ENCODE results near the gene ZNF436. TPM values are rescaled to one million over a fixed set of nuclear protein-coding genes. Genes with fewer than 3 reads are reported as not detected.

The ZNF436 gene
- total RNA-seq, 4 donors from 2014 or later = 12.5 to 125 (median 12.9) TPM

DNA sequence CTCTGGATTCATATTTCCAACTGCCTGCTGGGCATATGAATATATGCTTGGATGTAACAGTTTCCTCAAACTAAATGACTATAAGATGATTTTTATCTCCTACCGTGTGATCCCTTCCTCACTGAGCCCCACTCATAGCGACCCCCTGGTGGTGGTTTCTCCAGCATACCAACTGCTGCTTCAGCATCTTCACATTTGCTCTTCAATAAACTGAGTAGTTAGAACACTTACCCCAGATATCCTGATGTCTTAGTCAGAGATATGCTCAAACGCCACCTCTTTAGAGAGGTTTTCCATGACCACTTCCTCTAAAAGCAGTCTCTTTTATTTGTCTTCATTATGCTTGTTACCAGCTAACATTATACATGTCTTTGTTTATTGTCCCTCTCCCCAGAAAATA, 15.4 kb downstream of the ZNF436 start:
- intact Hi-C loops (cut with DNase I; ENCODE audit: low total_unique reads) (no loop called here), in situ Hi-C loops (cut with MboI; ENCODE audit: low pct_ligation_motif_present in 1 of 4, low pct_unique_long_range_greater_than_20kb in 1 of 4, low sequenced_read_pairs in 3 of 4) (no loop called here)
- Histone ChIP-seq H3K36me3 (no peaks in the 10 kb centered on the region), H3K4me3 (no peak overlapping the region), H3K9me3 (no peaks in the 10 kb centered on the region), H3K27me3 (no peaks in the 10 kb centered on the region), H3K27ac (no peak overlapping the region), H3K4me1 (no peaks in the 10 kb centered on the region)
- 57% methylated on average over 3 of the region's 3 CpGs; no CpG with 5 or more reads in 1 of the 2 donors for WGBS, 2 donors (ENCODE audit: low coverage in 1 of 2)
- no peak for DNase-seq
- no peak for TF ChIP-seq EP300 (IDR thresholded peaks at IDR 0.05; ENCODE audit: low read depth)
- TF ChIP-seq POLR2AphosphoS5 (IDR thresholded peaks at IDR 0.05) = no peak
- TF ChIP-seq, protein P1, sequence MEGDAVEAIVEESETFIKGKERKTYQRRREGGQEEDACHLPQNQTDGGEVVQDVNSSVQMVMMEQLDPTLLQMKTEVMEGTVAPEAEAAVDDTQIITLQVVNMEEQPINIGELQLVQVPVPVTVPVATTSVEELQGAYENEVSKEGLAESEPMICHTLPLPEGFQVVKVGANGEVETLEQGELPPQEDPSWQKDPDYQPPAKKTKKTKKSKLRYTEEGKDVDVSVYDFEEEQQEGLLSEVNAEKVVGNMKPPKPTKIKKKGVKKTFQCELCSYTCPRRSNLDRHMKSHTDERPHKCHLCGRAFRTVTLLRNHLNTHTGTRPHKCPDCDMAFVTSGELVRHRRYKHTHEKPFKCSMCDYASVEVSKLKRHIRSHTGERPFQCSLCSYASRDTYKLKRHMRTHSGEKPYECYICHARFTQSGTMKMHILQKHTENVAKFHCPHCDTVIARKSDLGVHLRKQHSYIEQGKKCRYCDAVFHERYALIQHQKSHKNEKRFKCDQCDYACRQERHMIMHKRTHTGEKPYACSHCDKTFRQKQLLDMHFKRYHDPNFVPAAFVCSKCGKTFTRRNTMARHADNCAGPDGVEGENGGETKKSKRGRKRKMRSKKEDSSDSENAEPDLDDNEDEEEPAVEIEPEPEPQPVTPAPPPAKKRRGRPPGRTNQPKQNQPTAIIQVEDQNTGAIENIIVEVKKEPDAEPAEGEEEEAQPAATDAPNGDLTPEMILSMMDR (IDR thresholded peaks at IDR 0.05) = no peak
- no peak for TF ChIP-seq POLR2A (IDR thresholded peaks at IDR 0.05)

DNA sequence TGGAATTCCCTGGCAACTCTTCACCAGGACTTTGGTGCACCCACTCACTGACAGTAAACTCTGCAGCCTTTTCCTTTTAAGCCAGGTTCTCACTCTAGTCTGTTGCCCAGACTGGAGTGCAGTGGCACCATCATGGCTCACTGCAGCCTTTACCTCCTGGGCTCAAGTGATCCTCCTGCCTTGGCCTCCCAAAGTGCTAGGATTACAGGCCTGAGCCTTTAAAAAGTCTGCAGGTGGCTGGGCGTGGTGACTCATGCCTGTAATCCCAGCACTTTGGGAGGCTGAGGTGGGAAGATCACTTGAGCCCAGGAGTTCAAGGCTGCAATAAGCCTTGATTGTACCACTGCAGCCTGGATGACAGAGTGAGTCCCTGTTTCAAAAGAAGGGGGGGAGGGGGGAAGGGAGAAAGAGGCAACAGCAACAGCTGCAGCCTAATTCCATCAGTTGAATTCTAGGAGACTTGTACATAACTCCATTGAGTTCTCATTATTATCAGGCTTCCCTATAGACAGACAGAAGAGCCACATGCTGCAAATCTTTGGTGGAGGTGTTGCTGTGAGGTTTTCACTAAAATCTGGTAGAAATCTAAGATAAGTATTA, 17.4 kb downstream of the ZNF436 start:
- in situ Hi-C loops (cut with MboI; ENCODE audit: low pct_ligation_motif_present in 1 of 4, low pct_unique_long_range_greater_than_20kb in 1 of 4, low sequenced_read_pairs in 3 of 4) (no loop called here), intact Hi-C loops (cut with DNase I; ENCODE audit: low total_unique reads) (no loop called here)
- no peaks in the 10 kb centered on the region for H3K27me3 ChIP-seq
- no peaks in the 10 kb centered on the region for H3K36me3 ChIP-seq
- no peaks in the 10 kb centered on the region for H3K9me3 ChIP-seq
- TF ChIP-seq, protein P1 (IDR thresholded peaks at IDR 0.05) = no peak
- no peak for TF ChIP-seq EP300 (IDR thresholded peaks at IDR 0.05; ENCODE audit: low read depth)
- no peak overlapping the region for H3K4me3 ChIP-seq
- 75% methylated on average over 1 of the region's 1 CpG; no CpG with 5 or more reads in 1 of the 2 donors for WGBS, 2 donors (ENCODE audit: low coverage in 1 of 2)
- H3K4me1 ChIP-seq = no peaks in the 10 kb centered on the region
- DNase-seq = no peak
- no peak overlapping the region for H3K27ac ChIP-seq

DNA sequence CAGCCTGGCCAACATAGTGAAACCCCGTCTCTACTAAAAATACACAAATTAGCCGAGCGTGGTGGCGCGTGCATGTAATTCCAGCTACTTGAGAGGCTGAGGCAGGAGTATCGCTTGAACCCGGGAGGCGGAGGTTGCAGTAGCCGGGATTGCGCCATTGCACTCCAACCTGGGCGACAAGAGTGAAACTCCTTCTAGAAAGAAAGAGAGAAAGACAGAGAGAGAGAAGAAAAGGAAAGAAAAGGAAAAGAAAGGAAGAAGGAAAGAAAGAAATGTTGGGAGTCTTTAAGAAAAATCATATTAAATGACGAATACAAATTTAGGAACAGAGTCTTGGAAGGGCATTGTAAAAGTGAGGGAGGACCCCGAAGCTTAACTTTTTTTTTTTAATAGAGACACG, 23.7 kb downstream of the ZNF436 start:
- intact Hi-C loops (cut with DNase I; ENCODE audit: low total_unique reads) = no loop called here
- Histone ChIP-seq H3K27ac (peak overlapping the region in 1 of 4 donors; percentile 95), H3K4me1 (peaks cover 21 to 30% (median 24%) of the 10 kb centered on the region in 4 donors), H3K36me3 (no peaks in the 10 kb centered on the region), H3K4me3 (no peak overlapping the region), H3K27me3 (no peaks in the 10 kb centered on the region), H3K9me3 (no peaks in the 10 kb centered on the region)
- in situ Hi-C loops (cut with MboI; ENCODE audit: low pct_ligation_motif_present in 1 of 4, low pct_unique_long_range_greater_than_20kb in 1 of 4, low sequenced_read_pairs in 3 of 4) = no loop called here
- no peak for TF ChIP-seq POLR2AphosphoS5 (IDR thresholded peaks at IDR 0.05)
- TF ChIP-seq, protein P1 (IDR thresholded peaks at IDR 0.05) = no peak
- no peak for TF ChIP-seq POLR2A (IDR thresholded peaks at IDR 0.05)
- TF ChIP-seq EP300 (IDR thresholded peaks at IDR 0.05; ENCODE audit: low read depth) = no peak
- no peak for DNase-seq
- WGBS, 2 donors (ENCODE audit: low coverage in 1 of 2) = 95 to 97% methylated on average over 11 to 14 of the region's 14 CpGs

DNA sequence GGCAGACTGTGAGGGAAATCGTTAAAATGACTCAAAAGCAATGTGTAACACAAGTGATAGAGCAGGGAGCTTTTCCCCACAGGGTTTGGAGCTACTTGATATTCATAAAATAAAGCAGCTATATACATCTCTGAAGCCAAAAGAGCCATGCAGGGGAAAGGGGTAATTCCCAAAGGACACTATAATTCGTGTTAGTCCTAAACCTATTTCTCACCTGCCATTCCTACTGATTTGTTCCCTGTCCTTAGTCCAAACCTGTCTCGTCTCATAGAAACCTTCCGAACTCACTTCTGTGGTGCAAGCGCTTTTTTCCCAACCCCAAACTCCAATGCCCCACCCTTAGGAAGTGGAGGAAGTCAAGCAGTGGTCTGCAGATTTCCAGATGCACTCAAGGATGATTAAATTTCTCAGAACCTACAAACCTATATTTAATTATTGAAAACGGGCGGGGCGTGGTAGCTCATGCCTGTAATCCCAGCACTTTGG, 24.6 kb downstream of the ZNF436 start:
- peaks cover 26 to 39% (median 33%) of the 10 kb centered on the region in 4 donors for H3K4me1 ChIP-seq
- no peak for DNase-seq
- intact Hi-C loops (cut with DNase I; ENCODE audit: low total_unique reads) = no loop called here
- in situ Hi-C loops (cut with MboI; ENCODE audit: low pct_ligation_motif_present in 1 of 4, low pct_unique_long_range_greater_than_20kb in 1 of 4, low sequenced_read_pairs in 3 of 4) = no loop called here
- H3K27ac ChIP-seq = peak overlapping the region; percentile 95 to 99 (median 98)
- peak overlapping the region; percentile 31 to 93 (median 92) for H3K4me3 ChIP-seq
- no peaks in the 10 kb centered on the region for H3K27me3 ChIP-seq
- H3K9me3 ChIP-seq = no peaks in the 10 kb centered on the region
- no peaks in the 10 kb centered on the region for H3K36me3 ChIP-seq
- TF ChIP-seq POLR2A (IDR thresholded peaks at IDR 0.05) (no peak), POLR2AphosphoS5 (IDR thresholded peaks at IDR 0.05) (no peak), EP300 (IDR thresholded peaks at IDR 0.05; ENCODE audit: low read depth) (no peak)
- TF ChIP-seq, protein P1 (IDR thresholded peaks at IDR 0.05) = no peak
- 32 to 40% methylated on average over 2 to 8 of the region's 8 CpGs for WGBS, 2 donors (ENCODE audit: low coverage in 1 of 2)

Measured in transverse colon (tissue), 4 donors.